DMS53 treated with DMSO at 0.1 percent for 48 hours (cell line): Measurements from ENCODE around the gene TYW3.

Experiments used
- DNase-seq: peaks from one replicate; lab custom pipeline; 2025; ENCODE audit not compliant: unreplicated experiment; lab: John Stamatoyannopoulos, UW

Gene TYW3, protein sequence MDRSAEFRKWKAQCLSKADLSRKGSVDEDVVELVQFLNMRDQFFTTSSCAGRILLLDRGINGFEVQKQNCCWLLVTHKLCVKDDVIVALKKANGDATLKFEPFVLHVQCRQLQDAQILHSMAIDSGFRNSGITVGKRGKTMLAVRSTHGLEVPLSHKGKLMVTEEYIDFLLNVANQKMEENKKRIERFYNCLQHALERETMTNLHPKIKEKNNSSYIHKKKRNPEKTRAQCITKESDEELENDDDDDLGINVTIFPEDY

DNA sequence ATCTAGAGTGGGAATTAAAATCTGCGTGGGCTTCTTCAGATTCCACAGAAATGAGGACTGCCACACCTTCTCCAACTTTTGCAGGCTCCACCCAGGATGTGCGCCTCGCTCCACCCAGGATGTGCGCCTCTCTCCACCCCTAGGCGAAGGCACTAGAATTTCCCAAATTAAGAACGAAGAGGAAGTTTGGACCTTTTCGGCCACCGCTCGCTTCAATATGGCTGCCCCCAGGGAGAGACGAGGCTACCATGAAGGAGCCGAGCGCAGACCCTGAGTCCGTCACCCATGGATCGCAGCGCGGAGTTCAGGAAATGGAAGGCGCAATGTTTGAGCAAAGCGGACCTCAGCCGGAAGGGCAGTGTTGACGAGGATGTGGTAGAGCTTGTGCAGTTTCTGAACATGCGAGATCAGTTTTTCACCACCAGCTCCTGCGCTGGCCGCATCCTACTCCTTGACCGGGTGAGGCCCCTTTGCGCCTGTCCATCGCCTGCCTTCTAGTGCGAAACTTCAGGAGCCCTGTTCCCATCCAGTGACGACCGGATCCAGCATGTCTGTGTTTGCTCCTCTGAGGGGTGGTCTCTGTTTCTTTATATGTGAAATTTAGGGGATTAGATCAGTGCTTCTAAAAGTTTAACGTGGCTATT is at the start of gene TYW3, which contains the start of gene CRYZ:
Gene TYW3, plus strand, starts transcription at position 193 of the 644 bp plus-strand sequence. Its CDS starts 93 bp downstream, at position 286.
Gene CRYZ, minus strand, starts transcription at position 91 of the 644 bp plus-strand sequence. CDS start 8,229 bp downstream, outside the sequence.
- DNase-seq: peak; percentile 93

DNA sequence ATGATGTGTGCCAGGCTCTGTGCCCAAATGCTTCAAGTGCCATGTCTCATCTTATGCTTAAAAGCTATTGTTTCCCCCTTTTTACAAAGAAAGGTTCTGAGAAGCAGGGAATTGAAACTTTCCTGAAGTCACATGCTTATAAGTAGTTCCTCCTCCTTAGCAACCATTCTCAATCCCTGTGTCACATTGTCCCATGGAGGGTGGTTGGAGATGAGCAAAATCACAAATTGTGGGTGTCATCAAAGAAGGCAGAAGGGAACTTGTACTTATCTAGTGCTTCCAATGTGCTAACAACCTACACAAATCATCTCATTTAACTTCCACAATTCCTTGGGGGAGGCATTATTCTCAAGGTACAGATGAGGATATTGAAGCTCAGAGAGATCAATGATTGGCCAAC is 49.3 kb upstream of the TYW3 start:
- no peak for DNase-seq

DNA sequence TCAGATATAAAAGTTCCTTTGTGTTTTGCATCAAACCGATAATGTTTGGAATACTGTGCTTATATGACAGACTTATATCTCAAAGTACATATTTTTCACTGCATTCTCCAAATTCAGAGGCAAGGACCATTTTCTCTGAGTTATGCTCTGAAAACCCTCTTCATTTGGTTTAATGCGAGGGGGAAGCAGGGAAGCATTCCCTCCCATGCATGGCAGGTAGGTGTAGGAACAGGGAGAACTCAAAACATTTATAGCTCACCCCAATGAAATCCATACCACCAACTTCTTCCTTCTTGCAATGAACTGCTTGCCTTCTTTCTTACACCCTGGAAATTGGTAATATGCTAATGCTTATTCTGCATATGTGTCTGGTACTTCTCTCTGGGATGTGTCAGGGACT is 48.7 kb upstream of the TYW3 start:
- DNase-seq: no peak

DNA sequence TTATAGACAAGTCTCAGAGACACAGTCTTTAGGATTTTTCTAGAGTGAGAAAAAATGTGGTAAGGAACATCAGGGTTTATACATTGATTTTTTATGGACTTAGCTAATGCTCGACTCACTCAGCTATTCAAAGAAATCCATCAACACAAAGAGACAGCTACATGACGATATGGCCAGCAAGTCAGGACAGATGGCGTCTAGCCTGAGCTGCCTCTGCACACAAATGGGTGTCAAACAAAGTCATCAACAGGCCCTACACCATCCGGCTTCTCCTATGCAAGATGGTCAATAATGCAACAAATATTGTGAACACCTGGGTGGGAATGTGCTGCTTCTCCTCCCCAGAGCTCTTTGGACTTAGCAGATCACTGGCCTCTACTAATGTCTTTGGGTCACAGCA is 46.0 kb upstream of the TYW3 start:
- DNase-seq: no peak

DNA sequence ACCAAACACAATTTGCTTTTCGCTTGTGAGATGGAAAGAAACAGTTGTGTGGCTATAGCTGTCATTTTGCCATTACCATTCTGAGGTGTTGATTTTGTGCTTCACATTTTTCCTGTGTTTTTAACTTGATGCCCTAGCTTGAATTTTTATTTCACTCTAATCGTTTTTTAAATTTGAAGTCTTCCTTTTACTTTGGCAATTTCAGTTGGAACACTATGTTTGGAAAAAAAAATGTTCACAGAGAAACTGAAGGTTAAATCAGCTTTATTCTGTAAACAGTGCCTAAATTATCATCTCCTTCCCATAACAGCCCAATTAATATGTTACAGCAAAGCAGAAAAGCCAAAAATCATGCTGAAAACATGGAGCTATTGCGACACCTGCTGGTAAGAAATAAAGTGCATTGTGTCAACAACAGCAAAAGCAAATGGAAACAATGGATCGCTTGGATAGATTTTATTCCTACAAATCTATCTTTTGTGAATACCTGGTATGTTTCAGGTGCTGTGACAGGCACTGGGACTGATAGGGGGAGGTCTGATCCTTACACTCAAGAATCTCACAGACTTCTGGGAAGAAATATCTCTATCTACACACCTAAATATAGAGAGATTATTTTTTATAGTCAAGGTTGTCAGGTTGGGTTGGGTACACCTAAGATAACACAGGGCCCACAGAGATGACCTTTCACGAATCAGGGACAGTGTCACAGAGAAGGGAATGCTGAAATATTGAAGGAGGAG is 43.2 kb upstream of the TYW3 start:
- peak; percentile 81 for DNase-seq

DNA sequence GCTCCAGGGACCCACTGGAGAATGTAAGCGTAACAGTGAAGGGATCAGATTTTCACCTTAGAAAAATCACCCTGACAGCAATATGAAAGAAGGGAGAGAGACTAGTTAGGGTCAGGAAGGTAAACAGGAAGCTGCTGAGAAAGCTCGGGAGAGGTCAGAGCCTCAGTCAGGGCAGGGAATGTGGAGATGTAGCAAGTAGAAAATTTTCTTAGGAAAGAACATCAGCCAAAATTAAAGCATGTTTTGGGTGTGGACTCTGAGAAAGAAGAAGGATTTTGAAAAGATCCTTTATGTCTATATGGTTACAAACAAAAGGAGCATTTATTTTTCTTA is 42.6 kb upstream of the TYW3 start:
- DNase-seq: peak; percentile 57

DNA sequence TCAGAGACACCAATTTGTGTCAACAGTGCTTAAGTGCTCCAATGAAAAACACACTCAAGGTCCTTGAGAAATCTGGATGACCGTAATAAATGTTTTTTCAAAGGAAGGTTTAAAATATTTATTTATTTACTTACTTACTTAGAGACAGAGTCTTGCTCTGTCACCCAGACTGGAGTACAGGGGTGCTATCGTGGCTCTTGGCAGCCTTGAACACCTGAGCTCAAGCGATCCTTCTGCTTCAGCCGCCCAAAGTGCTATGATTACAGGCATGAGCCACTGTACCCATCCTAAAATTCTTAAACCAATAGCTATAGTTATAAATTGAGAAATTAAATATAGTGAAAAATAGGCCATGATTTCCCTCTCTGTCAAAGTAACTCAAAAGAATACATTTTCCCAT is 42.0 kb upstream of the TYW3 start:
- DNase-seq: no peak

DNA sequence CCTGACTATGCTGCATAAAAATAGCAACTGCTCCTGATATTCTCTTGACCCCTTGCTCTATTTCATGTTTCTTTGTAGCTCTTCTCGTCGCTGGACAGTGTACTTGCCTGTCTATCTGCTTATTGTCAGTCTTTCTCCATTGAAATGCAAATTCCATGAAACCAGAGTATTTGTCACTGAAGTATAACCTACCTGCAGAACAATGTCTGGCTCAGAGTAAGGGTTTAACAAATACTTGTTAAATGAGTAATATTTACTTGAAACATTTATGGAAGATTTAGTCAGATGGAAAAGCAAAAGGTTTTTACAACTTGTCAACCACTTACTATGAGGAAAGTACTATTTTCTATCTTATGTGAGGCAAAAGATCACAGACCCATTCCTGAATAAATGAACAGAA is 39.5 kb upstream of the TYW3 start:
- peak; percentile 81 for DNase-seq

DNA sequence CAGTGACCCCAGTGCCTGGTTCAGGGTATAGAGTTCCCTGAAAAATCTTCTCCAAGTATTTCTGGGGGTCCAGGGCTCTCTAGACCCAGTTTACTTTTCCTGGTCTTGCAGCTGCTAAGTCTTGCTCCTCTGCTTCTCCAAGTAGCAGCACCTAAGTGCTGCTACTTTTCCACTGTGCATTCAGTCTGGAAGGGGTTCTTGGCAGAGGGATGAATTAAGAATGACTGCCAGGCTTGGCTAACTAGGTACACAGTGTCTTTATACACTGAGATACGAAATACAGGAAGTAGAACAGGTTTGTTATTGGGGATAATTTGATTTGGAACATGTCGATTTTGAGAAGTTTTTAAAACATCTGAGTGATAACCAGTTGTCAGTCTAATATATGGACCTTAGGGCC is 35.1 kb upstream of the TYW3 start:
- DNase-seq: no peak

DNA sequence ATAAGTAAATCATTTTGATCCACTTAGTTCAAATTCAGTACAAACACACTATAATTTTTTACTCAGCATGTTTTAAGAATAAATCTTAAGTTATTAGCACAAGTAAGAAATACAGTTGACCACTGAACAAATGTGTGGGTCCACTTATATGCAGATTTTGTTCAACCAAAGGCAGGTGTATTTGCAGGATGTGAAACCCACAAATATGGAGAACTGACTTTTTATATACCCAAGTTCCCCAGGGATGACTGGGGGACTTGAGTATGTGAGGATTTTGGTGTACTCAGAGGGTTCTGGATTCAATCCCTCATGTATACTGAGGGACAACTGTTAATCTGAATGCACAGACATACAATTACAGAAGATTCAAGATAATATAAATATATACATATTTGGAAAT is 33.6 kb upstream of the TYW3 start:
- DNase-seq: no peak

DNA sequence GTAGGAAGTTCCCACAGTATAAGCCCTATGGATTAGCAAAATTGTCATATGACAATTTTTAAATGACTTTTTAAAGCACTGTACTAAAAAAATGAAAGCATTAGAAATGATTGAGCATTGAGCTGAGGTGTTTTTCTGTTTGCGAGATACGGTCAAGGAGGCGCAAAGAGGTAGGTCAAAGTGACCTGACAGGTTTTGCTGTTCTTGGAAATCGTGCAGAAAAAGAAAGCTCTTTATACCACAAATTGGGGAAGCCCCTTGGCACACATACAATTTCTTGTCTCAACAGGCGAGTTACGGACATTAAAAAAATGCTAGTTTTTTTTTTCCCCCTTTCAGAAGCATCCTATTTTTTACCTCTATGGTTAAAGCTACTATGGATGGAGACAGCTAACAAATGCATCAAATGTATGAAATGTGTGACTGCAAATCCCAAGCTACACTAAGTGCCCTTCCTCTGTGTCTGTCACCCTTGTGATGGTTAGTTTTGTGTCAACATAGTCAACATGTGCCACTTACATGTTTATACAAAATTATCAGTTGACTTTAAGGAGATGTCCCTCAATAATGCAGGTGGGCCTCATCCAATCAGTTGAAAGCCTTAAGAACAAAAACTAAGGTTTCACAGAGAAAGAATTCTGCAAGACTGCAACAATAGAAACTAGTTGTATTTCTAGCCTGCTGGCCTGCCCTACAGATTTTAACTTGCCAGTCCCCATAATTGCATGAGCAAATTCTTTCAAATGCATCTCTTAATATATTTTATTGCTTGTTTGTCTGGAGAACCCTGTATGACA is 29.4 kb upstream of the TYW3 start:
- DNase-seq: no peak

DNA sequence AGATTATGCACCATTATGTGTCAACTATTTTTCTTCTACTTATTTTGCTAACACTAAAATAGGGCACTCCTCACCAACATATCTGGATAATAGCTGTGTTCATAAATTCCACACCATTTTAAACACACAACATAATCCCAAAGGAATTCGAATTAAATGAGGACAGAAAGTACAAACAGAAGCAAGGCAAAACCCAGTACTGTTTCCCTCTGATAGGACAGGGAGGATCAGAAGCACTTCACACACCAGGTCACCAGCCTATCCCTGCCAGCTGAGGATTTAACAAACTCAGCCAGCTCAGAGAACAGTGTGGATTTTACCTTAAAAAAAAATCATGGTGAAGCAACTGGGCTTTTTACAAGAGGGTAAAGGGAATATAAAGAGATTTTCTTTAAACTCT is 20.1 kb upstream of the TYW3 start:
- DNase-seq: no peak

DNA sequence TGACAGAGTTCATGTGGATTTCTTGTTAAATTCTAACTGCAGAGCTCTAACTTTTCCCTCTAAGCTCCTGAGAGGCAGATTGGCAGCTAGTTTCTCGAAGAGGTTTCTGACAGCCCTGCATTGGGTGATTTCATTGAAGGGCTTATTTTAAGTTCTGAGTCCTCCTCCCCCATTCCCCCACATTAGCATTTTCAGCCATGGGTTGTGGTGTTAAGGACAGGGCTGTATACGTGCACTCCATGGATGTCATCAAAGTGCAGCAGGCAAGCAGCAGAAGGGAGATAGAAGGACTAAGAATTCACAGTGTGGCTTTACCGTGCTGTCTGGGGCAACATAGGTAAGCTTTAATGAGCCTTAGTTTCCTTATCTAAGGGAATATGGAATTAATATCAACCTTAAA is 19.1 kb upstream of the TYW3 start:
- no peak for DNase-seq

DNA sequence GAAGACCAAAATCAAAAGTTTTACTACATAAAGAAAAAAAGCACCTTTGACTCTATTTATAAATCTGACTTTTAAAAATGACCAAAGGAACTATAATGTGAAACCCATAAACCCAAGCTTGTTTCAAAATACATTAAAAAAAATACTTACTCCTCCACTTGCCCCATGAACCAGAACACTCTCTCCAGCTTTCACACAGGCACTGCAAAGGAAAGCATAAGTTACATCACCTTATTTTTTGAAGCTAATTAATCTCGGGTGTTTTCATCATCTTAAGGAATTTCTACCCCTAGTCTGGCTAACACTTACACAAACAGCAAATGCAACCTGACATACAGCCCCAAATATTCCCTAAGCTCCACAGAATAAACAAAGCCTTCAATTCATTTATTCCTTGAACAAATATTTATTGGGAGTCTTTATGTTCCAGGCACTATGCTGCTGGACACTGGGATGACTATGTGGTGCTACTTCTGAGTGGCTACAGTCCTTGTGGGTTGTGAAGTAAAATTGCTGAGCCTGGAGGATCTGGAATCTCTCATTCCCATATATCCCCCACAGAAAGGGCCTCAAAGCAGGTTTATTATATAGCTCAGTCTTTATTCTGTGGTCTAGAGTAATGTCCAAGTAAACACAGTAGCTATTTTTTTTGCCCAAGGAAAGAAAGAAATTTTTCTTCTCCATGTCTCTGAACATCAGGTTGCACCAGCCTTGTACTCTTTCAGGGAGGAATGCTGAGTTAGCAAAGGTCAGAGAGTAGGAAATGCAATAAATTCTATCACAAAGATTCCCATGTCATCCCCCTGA is 18.3 kb upstream of the TYW3 start:
- no peak for DNase-seq

DNA sequence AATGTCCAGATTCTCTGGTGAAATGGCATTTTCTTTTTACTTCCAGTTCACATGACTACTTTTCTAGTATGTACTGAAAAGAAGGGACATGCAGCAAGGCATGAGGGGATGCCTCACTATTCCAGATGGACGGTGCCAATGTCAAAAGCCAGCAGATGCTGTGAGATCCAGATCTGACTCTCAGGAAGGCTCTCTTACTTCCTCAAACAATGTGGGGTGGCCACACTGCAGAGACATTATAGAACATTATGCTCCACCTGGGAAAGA is 17.8 kb upstream of the TYW3 start:
- no peak for DNase-seq

DNA sequence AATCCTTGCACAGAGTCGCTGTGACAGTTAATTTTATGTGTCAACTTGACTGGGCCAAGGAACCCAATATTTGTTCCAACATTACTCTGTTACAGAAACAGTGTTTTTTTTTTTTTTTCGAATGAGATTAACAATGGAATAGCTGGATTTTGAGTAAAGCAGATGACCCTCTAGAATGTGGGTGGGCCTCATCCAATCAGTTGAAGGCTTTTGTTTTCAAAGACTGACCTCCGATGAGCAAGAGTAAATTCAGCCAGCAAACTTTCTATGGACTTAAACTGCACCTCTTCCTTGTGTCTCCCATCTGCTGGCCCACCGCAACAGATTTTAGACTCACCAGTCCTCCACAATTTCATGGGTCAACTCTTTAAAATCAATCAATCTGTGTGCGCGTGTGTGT is 17.1 kb upstream of the TYW3 start:
- DNase-seq: no peak

DNA sequence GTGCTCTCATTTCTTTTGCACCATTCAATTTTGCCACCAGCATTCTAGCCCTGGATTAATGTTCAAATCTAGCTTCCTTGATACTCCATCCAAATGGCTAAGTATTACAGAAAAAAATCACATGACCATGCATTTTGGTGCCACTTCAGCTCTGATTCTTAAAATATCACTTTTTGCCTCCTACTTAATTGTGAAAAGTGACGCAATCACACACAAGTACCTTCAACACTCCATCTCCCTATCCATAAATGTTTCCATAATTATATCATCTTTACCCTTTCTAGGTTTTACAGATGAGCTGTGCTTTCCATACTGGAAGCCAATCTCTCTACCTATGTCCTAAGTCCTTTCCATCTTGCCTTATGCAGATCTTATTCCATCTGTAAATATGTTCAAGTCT is 16.1 kb upstream of the TYW3 start:
- DNase-seq: no peak

DNA sequence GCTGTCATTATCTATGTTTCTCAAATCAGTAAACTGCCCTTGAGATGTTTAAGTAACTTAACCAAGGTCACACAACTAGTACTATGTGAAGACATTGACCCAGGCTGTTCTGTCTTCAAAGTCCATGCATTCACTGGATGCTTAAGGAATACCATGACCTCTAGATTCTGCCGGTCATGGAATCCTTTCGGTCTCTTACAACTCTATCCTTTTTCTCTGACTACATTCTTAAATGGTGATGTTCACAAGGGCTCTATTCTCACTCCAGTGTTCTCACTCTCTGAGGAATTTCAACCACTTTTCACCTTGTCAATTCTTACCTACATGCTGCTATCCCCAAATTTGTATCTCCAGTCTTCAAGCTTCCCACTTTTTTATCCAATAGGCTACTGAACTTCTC is 15.3 kb upstream of the TYW3 start:
- no peak for DNase-seq

DNA sequence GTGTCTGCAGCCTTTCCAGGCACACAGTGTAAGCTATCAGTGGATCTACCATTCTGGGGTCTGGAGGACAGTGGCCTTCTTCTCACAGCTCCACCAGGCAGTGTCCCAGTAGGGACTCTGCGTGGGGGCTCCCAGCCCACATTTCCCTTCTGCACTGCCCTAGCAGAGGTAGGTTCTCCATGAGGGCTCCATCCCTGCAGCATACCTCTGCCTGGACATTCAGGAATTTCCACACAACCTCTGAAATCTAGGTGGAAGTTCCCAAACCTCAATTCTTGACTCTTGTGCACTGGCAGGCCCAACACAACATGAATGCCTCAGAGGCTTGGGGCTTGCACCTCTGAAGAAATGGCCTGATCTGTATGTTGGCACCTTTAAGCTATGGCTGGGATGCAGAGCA is 6.9 kb upstream of the TYW3 start:
- DNase-seq: no peak

DNA sequence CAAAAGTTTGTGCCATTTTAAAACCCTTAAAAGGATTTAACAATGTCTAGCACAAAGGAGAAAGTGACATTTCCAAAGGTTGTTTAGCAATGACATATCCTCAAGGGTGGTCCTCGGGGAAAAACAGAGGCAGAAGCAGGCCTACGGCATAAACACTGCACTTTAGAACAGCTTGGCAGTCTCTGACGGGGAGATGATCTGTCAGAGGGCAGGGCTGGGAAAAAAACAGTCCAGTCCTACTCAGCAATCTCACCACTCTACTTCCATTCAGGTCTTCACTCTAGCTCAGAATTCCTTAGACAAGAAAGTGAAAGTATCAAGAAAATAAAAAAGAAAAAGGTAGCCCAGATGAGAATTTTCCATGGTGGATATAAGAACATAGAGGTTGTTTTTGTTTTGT is 4.2 kb upstream of the TYW3 start:
- DNase-seq: no peak
